Measurements from ENCODE around the gene MRPL38. TPM values are rescaled to one million over a fixed set of nuclear protein-coding genes. Genes with fewer than 3 reads are reported as not detected.
"Not testable (repeated sequence)": the region's sequence is repeated elsewhere in the genome, so short reads cannot be mapped to it uniquely, and the experiment has no call there.

Gene MRPL38
- total RNA-seq, 1 experiment from 2014 or later = 92.3 TPM

- DNase-seq (ENCODE audit: low spot score) = peak; percentile 88
These were observed 28.3 kb downstream of the MRPL38 start for GRCh38 chr17:75876190-75876937.

- no peak for DNase-seq (ENCODE audit: low spot score)
These were observed 28.8 kb downstream of the MRPL38 start for GRCh38 chr17:75875940-75876189.

GRCh38 chr17:75875182-75875939 is 29.3 kb downstream of the MRPL38 start:
- DNase-seq (ENCODE audit: low spot score) = peak; percentile 71

- DNase-seq (ENCODE audit: low spot score) = no peak
These were observed 30.1 kb downstream of the MRPL38 start for GRCh38 chr17:75874323-75875181.

- DNase-seq (ENCODE audit: low spot score) = no peak
These were observed 30.9 kb downstream of the MRPL38 start for GRCh38 chr17:75873587-75874322.

- peak; percentile 86 for DNase-seq (ENCODE audit: low spot score)
These were observed 32.0 kb downstream of the MRPL38 start for GRCh38 chr17:75872434-75873351.

GRCh38 chr17:75870228-75870627 is 34.5 kb downstream of the MRPL38 start:
- not testable (repeated sequence) for DNase-seq (ENCODE audit: low spot score)

- DNase-seq (ENCODE audit: low spot score) = peak; percentile 56
These were observed 35.2 kb downstream of the MRPL38 start for GRCh38 chr17:75869282-75870141.

GRCh38 chr17:75868730-75869281 is 35.9 kb downstream of the MRPL38 start:
- not testable (repeated sequence) for DNase-seq (ENCODE audit: low spot score)

- not testable (repeated sequence) for DNase-seq (ENCODE audit: low spot score)
These were observed 39.1 kb downstream of the MRPL38 start for GRCh38 chr17:75865404-75866188.

- not testable (repeated sequence) for DNase-seq (ENCODE audit: low spot score)
These were observed 39.8 kb downstream of the MRPL38 start for GRCh38 chr17:75864887-75865286.

- peak; percentile 33 for DNase-seq (ENCODE audit: low spot score)
These were observed 40.2 kb downstream of the MRPL38 start for GRCh38 chr17:75864448-75864871.

GRCh38 chr17:75861927-75862317 is 42.8 kb downstream of the MRPL38 start:
- DNase-seq (ENCODE audit: low spot score) = no peak

- DNase-seq (ENCODE audit: low spot score) = not testable (repeated sequence)
These were observed 45.3 kb downstream of the MRPL38 start for GRCh38 chr17:75859358-75859757.

- peak; percentile 48 for DNase-seq (ENCODE audit: low spot score)
These were observed 48.5 kb downstream of the MRPL38 start for GRCh38 chr17:75856062-75856756.

- peak; percentile 99 for DNase-seq (ENCODE audit: low spot score)
These were observed 49.2 kb downstream of the MRPL38 start, which contains the start of gene WBP2 for GRCh38 chr17:75855310-75856061. Gene WBP2 (minus strand): TSS chr17:75855335. CDS start chr17:75855297, 38 bp downstream.

GRCh38 chr17:75854881-75855309 is 49.8 kb downstream of the MRPL38 start:
- no peak for DNase-seq (ENCODE audit: low spot score)
